Measurements from ENCODE around the gene LKAAEAR1. TPM values are rescaled to one million over a fixed set of nuclear protein-coding genes. Genes with fewer than 3 reads are reported as not detected.

Gene LKAAEAR1
- total RNA-seq, 1 donor from 2014 or later: not detected

GRCh38 chr20:64053841-64054661 is 30.1 kb downstream of the LKAAEAR1 start:
- no peaks in the 10 kb centered on the region for H3K36me3 Mint-ChIP-seq (ENCODE audit: low read depth)
- H3K27ac Mint-ChIP-seq (ENCODE audit: unreplicated experiment): peak overlapping the region; percentile 19
- H3K9me3 Mint-ChIP-seq: no peaks in the 10 kb centered on the region
- H3K4me3 Mint-ChIP-seq: peak overlapping the region; percentile 3
- H3K27me3 Mint-ChIP-seq (ENCODE audit: low read depth): peaks cover 38% of the 10 kb centered on the region
- no peak for TF ChIP-seq CTCF (conservative IDR thresholded peaks at IDR 0.05)
- H3K4me1 Mint-ChIP-seq: peaks cover 6% of the 10 kb centered on the region
- no peak for DNase-seq (ENCODE audit: low read depth, low spot score)

- no peak for DNase-seq (ENCODE audit: low read depth, low spot score)
- peaks cover 6% of the 10 kb centered on the region for H3K4me1 Mint-ChIP-seq
- peaks cover 40% of the 10 kb centered on the region for H3K27me3 Mint-ChIP-seq (ENCODE audit: low read depth)
- H3K4me3 Mint-ChIP-seq: no peak overlapping the region
- no peaks in the 10 kb centered on the region for H3K36me3 Mint-ChIP-seq (ENCODE audit: low read depth)
- H3K27ac Mint-ChIP-seq (ENCODE audit: unreplicated experiment): peak overlapping the region; percentile 19
- H3K9me3 Mint-ChIP-seq: no peaks in the 10 kb centered on the region
- TF ChIP-seq CTCF (conservative IDR thresholded peaks at IDR 0.05): no peak
Observed at GRCh38 chr20:64052987-64053840, 31.0 kb downstream of the LKAAEAR1 start.

- Mint-ChIP-seq H3K27me3 (ENCODE audit: low read depth) (peaks cover 49% of the 10 kb centered on the region), H3K27ac (ENCODE audit: unreplicated experiment) (no peak overlapping the region), H3K4me1 (peaks cover 6% of the 10 kb centered on the region), H3K4me3 (no peak overlapping the region), H3K36me3 (ENCODE audit: low read depth) (no peaks in the 10 kb centered on the region), H3K9me3 (no peaks in the 10 kb centered on the region)
- no peak for DNase-seq (ENCODE audit: low read depth, low spot score)
- no peak for TF ChIP-seq CTCF (conservative IDR thresholded peaks at IDR 0.05)
Observed at GRCh38 chr20:64052326-64052722, 31.9 kb downstream of the LKAAEAR1 start.

- peaks cover 6% of the 10 kb centered on the region for H3K4me1 Mint-ChIP-seq
- no peaks in the 10 kb centered on the region for H3K9me3 Mint-ChIP-seq
- peaks cover 54% of the 10 kb centered on the region for H3K27me3 Mint-ChIP-seq (ENCODE audit: low read depth)
- H3K27ac Mint-ChIP-seq (ENCODE audit: unreplicated experiment): no peak overlapping the region
- no peak overlapping the region for H3K4me3 Mint-ChIP-seq
- no peaks in the 10 kb centered on the region for H3K36me3 Mint-ChIP-seq (ENCODE audit: low read depth)
- TF ChIP-seq CTCF (conservative IDR thresholded peaks at IDR 0.05): no peak
- DNase-seq (ENCODE audit: low read depth, low spot score): no peak
Observed at GRCh38 chr20:64051561-64052325, 32.5 kb downstream of the LKAAEAR1 start.

GRCh38 chr20:64051033-64051452 is 33.2 kb downstream of the LKAAEAR1 start:
- H3K27ac Mint-ChIP-seq (ENCODE audit: unreplicated experiment): no peak overlapping the region
- no peak overlapping the region for H3K4me3 Mint-ChIP-seq
- no peaks in the 10 kb centered on the region for H3K36me3 Mint-ChIP-seq (ENCODE audit: low read depth)
- H3K4me1 Mint-ChIP-seq: peaks cover 6% of the 10 kb centered on the region
- DNase-seq (ENCODE audit: low read depth, low spot score): no peak
- no peaks in the 10 kb centered on the region for H3K9me3 Mint-ChIP-seq
- TF ChIP-seq CTCF (conservative IDR thresholded peaks at IDR 0.05): no peak
- peaks cover 61% of the 10 kb centered on the region for H3K27me3 Mint-ChIP-seq (ENCODE audit: low read depth)

All from neural crest cell (in vitro differentiated cells).